ELR (cell line): ENCODE results near the gene VPS13C.

Source experiments
- DNase-seq: peaks from one replicate; pipeline ENCODE4 v3.0.0-alpha.2; 2015; ENCODE audit warnings: low read depth

VPS13C gene

DNA sequence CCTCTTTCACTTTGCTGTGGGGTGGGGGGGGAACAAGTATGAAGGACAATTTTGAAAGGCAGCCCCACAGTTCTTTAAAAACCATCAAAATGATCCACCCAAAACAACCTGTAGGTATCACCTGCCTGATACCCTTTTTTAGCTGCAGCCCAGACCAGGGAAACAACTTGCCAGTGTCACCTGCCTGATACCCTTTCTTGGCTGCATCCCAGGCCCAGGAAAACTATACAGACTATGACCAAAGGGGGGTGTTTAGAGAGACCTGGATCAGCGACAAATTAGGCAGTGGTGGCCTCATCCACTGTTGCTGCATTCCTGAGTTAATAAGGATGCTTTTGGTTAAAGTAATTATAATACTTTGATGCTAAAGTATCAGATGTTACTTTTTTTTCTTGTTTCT lies 122.0 kb downstream of the VPS13C start:
- no peak for DNase-seq

DNA sequence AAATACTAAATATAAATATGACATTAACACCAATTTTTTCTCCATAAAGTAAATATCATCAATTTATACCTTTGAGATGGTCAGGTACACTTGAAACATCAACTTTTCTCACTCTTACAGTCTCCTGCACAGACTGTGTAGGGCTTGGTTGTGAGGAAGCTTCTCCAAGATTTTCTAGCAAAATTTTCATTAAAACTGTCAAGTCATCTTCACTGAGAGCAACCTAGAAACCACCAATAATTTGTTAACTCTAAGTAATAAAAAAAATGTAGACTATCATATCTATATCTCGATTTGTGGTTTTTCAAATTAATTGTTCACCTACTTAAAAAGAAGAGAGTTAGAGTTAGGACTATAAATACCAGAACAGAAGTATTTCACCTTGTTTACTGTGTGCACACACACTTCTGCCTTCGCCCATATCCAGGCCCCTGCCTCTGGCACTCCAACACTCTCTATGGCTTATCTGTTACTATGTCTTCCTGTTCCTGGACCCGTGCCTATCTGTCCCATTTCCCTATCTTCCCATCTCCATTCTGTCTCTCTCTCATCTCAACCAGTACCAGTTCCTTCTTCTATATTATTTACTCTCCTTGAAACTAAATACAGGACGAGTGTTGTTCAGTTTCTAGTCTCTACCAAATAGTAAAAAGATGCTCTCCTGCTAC lies 123.6 kb downstream of the VPS13C start:
- DNase-seq: no peak

- no peak for DNase-seq
These were observed 124.8 kb downstream of the VPS13C start for GRCh38 chr15:61935493-61935892.

GRCh38 chr15:61929452-61929851 lies 130.8 kb downstream of the VPS13C start:
- DNase-seq: no peak

DNA sequence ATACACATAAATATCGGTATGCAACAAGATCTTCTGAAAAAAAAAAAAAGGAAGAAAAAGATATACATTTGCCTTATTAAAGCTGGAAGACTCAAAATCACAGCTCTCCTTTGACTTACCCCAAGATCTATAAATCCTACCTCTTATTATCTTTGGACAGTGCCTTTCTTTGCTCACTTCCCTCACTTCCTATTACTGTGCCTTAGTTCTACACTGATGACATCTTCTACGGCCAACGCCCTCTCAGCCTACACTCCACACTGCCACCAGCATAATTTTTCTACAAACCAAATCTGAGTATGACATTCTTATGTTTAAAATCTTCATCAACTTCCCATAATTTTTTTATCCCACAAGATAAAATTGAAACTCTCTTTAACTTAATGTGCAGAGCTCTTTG lies 137.1 kb downstream of the VPS13C start:
- no peak for DNase-seq

DNA sequence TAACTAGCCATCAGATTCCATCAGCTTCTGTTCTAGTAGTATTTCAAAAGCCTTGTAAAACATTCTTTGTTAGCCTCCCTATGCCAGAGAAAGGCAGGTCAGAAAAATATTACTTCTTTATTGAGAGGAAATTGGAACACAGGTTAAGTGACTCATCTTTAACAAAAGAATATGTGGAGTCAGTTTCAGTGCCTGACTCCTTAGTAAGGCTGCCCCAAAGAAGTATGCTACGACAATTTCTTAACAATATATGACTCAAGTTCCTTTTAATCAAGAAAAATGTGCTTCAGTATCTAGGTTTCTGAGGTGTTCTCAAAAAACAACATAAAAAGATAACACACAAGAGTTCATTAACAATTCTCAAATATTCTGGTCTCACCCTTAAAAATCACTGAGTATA lies 139.2 kb downstream of the VPS13C start:
- DNase-seq: peak; percentile 24

DNA sequence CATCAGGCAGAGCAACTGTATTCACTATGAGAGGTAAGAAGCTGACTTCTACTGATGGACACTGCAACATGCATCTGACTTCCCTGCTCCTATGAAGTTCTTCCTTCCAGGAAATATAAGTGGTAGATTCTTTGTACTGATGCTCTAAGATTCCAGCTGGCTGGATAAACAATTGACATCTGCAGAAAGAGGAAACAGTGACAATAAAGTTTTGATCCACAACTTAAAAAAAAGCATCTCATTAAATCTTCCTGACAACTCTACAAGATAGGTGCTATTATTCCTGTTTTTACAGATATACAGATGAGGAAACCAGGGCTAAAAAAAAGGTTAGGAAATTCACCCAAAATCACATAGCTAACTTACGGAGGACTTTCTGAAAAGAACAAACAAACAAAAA lies 142.8 kb downstream of the VPS13C start:
- DNase-seq: no peak

DNA sequence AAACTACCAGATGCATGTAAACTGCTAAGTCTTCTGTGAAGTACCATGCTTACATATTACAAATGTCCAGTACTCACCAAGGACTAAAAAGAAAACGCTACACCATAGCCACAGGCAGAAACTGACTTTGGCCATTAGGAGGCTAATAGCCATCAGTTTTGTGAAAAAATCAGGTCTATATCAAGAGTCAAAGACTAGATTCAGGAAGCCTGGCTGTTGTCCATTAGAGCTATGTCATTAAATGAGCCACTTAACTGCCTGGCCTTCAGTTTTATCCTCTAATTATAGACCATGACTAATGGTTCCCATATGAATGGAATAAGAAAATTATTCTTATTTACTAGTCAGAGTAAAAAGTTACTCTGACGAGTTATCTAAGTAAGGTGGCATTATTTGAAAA lies 144.1 kb downstream of the VPS13C start:
- peak; percentile 8 for DNase-seq

DNA sequence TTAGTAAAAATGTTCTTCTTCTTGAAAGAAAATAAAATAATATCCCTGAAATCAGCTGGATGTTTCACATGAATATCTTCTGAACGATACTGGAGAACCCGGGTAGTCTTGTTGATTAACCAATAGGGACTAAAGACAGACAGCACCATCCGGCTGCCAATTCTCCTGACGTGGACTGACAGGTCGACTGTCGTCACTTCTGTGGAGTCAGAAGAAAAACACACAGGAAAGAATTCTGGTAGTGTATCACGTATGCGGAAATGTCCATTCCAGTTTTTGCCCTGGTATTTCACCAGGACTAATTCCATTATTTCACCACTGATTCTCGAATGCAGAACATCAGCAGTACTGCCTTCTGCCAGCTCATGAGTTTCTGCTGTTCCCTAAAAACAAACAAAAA lies 144.6 kb downstream of the VPS13C start:
- DNase-seq: no peak

DNA sequence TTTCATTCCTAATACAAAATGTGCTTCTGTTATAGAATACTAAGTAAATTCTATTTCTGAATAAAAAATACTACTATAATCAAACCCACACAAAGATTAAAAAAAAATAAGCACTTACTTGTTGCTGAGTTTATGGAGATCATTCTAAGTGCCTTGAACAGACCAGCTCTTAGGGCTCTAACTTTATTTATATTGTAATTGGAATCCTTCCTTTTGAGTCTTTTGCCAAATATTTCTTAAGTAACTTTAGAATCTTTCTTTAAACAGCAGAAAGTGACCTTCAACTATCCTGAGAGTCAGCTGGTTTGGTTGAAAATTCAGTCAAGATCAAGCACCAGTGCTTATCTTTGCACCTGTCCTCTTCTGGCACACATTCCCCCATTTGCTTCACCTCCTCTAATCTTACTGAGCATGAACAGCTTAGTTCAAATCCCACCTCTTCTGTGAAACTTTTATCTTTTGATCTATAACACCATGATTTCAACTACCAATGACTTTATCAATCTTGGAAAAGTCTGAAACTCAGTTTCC lies 149.3 kb downstream of the VPS13C start:
- DNase-seq: no peak

DNA sequence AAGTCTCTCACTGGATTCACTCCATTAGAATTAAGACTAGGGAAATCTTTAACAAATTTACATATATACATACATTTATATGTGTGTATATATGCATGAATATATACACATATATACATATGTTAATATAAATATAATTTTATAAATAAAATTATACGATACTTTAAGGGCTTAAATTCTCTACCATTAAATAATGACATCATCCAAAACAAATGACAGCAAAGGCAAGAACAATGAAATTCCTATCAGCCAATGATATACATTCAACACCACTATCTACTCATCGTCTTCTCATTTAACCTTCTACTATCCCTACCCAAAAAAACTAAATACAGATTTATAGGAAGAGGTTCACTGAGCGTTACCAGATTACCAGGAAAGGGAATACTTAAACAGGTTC lies 152.0 kb downstream of the VPS13C start:
- DNase-seq: no peak

GRCh38 chr15:61907753-61908086 lies 152.5 kb downstream of the VPS13C start:
- DNase-seq: no peak

DNA sequence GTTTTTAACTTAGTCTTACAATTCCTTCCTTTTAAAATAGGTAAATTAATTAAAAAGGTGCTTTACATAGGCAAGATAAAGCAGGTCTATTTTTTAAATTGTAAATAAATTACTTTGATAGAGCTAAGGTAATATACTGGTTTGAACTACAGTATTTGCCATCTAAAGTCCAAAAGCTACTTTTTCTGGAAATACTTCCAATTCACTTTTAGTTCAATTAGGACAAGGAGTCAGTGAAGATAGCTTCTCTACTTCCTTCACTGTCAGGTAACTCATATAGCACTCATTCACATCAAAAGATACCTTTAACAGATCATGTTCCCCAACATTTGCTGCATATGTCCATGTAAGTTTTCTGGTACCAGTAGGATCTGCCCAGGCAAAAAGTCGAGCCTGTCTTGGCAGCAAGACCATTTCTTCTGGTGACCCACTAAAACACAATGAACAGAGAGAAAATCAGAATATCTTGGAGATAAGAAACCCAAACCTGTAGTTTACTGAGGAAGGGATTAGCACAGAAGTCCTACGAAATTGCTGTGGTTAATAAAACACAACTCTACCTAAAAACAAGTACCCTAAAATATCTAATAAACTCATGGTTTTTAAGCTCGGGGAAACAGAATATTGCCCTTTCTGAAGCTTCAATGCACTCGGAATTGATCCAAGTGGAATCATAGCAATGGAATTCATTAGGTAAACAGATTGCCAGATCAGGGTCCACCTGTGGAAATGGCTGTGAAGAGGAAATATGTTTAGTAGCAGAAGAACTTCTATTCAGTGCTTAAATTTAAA lies 153.1 kb downstream of the VPS13C start:
- DNase-seq: peak; percentile 3

GRCh38 chr15:61893146-61893545 lies 167.1 kb downstream of the VPS13C start:
- DNase-seq: no peak

DNA sequence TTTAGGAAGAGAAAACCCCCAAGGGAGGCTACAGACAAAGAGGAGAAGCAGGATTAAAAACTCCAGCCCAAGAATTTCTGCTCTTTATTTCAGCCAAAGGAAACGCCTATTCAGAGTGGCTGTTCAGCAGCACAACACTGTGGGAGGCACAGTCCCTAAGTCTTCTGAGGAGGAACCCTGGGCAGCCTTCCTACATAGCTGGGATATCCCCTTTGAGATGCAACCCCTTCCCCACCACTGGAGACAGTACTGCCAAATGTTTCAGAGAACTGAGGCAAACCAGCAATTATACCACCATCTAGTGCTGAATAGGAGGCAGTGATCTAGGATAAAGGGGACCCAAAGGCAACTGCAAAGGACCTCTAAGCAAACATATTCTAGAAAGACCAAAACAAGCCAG lies 168.1 kb downstream of the VPS13C start:
- DNase-seq: no peak

GRCh38 chr15:61890106-61890505 lies 170.1 kb downstream of the VPS13C start:
- DNase-seq: no peak

DNA sequence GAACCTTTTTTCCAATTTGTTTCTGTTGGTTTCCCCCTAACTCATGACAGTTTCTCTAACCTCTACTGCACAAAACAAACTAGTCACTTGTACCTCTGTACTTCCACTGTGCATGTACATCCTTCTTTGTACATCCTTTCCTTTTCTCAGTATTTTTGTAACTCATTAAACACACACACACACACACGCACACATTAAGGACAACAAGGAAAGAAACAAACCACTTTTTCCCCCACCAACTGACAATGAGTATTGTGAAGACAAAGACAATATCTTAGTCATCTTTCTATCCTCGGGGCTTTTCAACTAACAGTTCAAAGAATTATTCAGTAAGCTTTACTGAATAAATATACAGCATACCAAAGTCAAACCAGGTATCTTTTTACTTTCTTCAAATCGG lies 170.5 kb downstream of the VPS13C start:
- DNase-seq: no peak

GRCh38 chr15:61888074-61888780 lies 172.0 kb downstream of the VPS13C start:
- no peak for DNase-seq

- DNase-seq: no peak
These were observed 180.2 kb downstream of the VPS13C start for GRCh38 chr15:61880084-61880483.

DNA sequence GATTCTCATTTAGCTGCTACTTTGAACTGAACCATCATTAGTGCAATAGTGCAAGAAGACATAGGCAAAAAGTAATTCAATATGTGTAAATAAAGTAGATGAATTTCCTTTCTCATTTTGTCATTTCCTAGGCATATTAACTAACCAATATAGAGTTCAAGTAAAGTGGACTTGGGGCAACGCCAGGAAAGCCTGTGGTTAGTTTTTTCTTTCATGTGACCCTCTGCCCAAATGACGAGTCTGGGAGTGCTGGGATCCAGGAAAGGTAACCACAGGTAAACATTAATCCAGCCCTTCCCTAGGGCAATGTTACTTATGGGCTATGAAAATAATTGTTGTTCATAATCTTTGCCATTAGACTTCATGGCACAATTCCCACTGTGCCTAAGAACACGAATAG lies 181.0 kb downstream of the VPS13C start:
- no peak for DNase-seq

GRCh38 chr15:61871926-61872522 lies 188.2 kb downstream of the VPS13C start:
- DNase-seq: peak; percentile 48

- DNase-seq: no peak
These were observed 190.6 kb downstream of the VPS13C start for GRCh38 chr15:61869656-61870055.

DNA sequence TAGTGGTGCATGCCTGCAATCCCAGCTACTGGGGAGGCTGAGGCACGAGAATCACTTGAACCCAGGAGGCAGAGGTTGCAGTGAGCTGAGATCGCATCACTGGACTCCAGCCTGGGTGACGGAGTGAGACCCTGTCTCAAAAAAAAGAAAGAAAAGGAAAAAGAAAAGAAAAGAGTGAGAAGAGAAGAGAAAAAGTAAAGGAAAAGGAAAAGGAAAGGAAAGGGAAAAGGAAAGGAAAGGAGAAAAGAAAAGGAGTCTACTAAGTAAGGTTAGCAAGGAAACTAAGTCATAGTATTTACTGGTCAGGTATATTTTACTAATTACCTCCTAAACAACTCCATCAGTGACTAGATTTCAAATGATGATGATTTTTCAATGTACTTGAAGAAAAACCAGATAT lies 198.3 kb downstream of the VPS13C start:
- DNase-seq: no peak
